NB4 (cell line): ENCODE data around the gene SLC66A2.

Experiments
- CTCF ChIP-seq: IDR thresholded peaks from one replicate; pipeline ENCODE4 v1.5.1; 2012; ENCODE audit warnings: low read depth, low read length
- MAX ChIP-seq: IDR thresholded peaks from 2 replicates; pipeline ENCODE4 v1.6.1; 2011; ENCODE audit warnings: low read depth, low read length
- MYC ChIP-seq: IDR thresholded peaks from 2 replicates; pipeline ENCODE4 v1.6.1; 2011; ENCODE audit warnings: low read depth, low read length
- POLR2A ChIP-seq: IDR thresholded peaks from 2 replicates; pipeline ENCODE4 v1.6.1; 2011; ENCODE audit warnings: mild to moderate bottlenecking; ENCODE audit not compliant: insufficient read length; ENCODE audit errors: extremely low read depth

GRCh38 chr18:79949697-79950487 is 1.6 kb downstream of the SLC66A2 start:
- TF ChIP-seq MAX (no peak), CTCF (no peak), POLR2A (no peak), MYC (peak; percentile 22; the same call in 1 of the 2 replicates)
